Type B pancreatic cell (in vitro differentiated cells): ENCODE measurements around the gene P3H3. TPM values are rescaled to one million over a fixed set of nuclear protein-coding genes. Genes with fewer than 3 reads are reported as not detected.

Experiments used
- DNase-seq: peaks from one replicate; pipeline ENCODE4 v3.0.0; 2021; ENCODE audit warnings: mixed read lengths; ENCODE audit not compliant: unreplicated experiment; ENCODE audit errors: extremely low spot score
- H3K27ac Mint-ChIP-seq: 2 replicates; pipeline ENCODE4 v1.8.0; 2021; ENCODE audit warnings: mild to moderate bottlenecking, mixed read lengths
- H3K27me3 Mint-ChIP-seq: 2 replicates; pipeline ENCODE4 v1.8.0; 2021; ENCODE audit warnings: mixed read lengths
- H3K36me3 Mint-ChIP-seq: 2 replicates; pipeline ENCODE4 v1.8.0; 2021; ENCODE audit warnings: mixed read lengths
- H3K4me1 Mint-ChIP-seq: one replicate; pipeline ENCODE4 v1.8.0; 2021; ENCODE audit warnings: mixed read lengths; ENCODE audit not compliant: unreplicated experiment
- H3K4me3 Mint-ChIP-seq: 2 replicates; pipeline ENCODE4 v1.8.0; 2021; ENCODE audit warnings: mild to moderate bottlenecking, mixed read lengths
- H3K9me3 Mint-ChIP-seq: 2 replicates; pipeline ENCODE4 v1.8.0; 2021; ENCODE audit warnings: mixed read lengths
- total RNA-seq: library from RNA; stranded (reverse); gene quantifications from 2 replicates; pipeline ENCODE4 v1.2.1, GENCODE V29; 2021; ENCODE audit warnings: low replicate concordance
- TF ChIP-seq, protein P1 (sequence below): fragments of 200-600 bp; sonication (generic); conservative IDR thresholded peaks from 2 replicates; pipeline ENCODE4 v1.5.0; 2021; ENCODE audit warnings: antibody characterized with exemption, mild to moderate bottlenecking

P3H3 gene
- total RNA-seq, 1 donor from 2014 or later, result 66.0 TPM

GRCh38 chr12:6819106-6820030, 8.8 kb upstream of the P3H3 start:
- no peaks in the 10 kb centered on the region for H3K9me3 Mint-ChIP-seq
- TF ChIP-seq, protein P1, sequence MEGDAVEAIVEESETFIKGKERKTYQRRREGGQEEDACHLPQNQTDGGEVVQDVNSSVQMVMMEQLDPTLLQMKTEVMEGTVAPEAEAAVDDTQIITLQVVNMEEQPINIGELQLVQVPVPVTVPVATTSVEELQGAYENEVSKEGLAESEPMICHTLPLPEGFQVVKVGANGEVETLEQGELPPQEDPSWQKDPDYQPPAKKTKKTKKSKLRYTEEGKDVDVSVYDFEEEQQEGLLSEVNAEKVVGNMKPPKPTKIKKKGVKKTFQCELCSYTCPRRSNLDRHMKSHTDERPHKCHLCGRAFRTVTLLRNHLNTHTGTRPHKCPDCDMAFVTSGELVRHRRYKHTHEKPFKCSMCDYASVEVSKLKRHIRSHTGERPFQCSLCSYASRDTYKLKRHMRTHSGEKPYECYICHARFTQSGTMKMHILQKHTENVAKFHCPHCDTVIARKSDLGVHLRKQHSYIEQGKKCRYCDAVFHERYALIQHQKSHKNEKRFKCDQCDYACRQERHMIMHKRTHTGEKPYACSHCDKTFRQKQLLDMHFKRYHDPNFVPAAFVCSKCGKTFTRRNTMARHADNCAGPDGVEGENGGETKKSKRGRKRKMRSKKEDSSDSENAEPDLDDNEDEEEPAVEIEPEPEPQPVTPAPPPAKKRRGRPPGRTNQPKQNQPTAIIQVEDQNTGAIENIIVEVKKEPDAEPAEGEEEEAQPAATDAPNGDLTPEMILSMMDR, result no peak
- H3K27ac Mint-ChIP-seq, result no peak overlapping the region
- peaks cover 49% of the 10 kb centered on the region for H3K27me3 Mint-ChIP-seq
- H3K36me3 Mint-ChIP-seq, result no peaks in the 10 kb centered on the region
- H3K4me3 Mint-ChIP-seq, result peak overlapping the region; percentile 52
- no peak for DNase-seq
- peaks cover 47% of the 10 kb centered on the region for H3K4me1 Mint-ChIP-seq

- TF ChIP-seq, protein P1, result no peak
- Mint-ChIP-seq H3K27me3 (peaks cover 50% of the 10 kb centered on the region), H3K36me3 (peaks cover 4% of the 10 kb centered on the region), H3K4me3 (peak overlapping the region; percentile 89), H3K9me3 (no peaks in the 10 kb centered on the region), H3K27ac (no peak overlapping the region), H3K4me1 (peaks cover 51% of the 10 kb centered on the region)
- no peak for DNase-seq
Observed at GRCh38 chr12:6820166-6820565, 8.0 kb upstream of the P3H3 start.

- no peak for DNase-seq
- no peaks in the 10 kb centered on the region for H3K9me3 Mint-ChIP-seq
- H3K4me1 Mint-ChIP-seq, result peaks cover 54% of the 10 kb centered on the region
- peaks cover 52% of the 10 kb centered on the region for H3K27me3 Mint-ChIP-seq
- H3K36me3 Mint-ChIP-seq, result peaks cover 4% of the 10 kb centered on the region
- peak within 1 kb of the TSS; percentile 89 for H3K4me3 Mint-ChIP-seq
- peak within 1 kb of the TSS; percentile 75 for H3K27ac Mint-ChIP-seq
- TF ChIP-seq, protein P1, result no peak
Observed at GRCh38 chr12:6821591-6822425, 6.4 kb upstream of the P3H3 start, which contains the start of gene GPR162. Gene GPR162, plus strand, starts transcription at chr12:6821821. Its CDS starts 2,078 bp downstream, at chr12:6823899.

DNA sequence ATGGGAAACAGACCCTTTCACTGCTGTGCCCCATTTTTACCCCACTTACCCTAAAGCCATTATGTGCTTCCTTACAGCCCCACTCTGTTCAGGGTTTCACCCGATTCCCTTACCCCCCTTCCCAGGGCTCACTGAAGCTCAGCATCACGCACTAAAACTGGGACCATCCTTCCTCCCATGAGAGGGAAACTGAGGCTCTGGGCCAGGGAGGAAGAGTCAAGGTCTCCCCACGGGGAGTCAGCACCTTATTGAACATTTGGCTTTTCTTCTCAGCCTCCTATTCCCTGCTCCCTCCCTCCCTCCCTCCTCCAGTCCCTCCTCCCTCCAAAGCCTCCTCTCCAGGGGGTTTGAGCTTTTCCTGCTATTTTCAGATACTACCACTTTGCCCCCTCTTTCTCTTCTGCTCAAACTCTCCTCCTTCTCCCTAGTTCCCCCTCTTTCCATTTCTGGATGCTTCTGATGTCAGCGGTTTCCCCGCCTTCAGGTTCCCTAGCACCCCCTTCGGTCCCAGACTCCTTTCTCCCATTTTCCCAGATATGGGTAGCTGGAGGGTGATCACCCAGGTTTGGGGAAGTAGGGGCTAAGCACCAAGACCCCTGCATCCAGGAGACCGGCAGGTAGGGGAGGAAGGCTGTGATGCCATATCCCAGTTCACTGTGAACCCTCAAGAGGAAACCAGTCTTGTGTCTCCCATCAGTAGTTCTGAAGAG, 5.6 kb upstream of the P3H3 start:
- TF ChIP-seq, protein P1, result no peak
- Mint-ChIP-seq H3K4me1 (peaks cover 55% of the 10 kb centered on the region), H3K9me3 (no peaks in the 10 kb centered on the region), H3K27me3 (peaks cover 56% of the 10 kb centered on the region), H3K27ac (peak overlapping the region; percentile 29), H3K36me3 (peaks cover 4% of the 10 kb centered on the region), H3K4me3 (peak overlapping the region; percentile 89)
- DNase-seq, result no peak
